ENCODE results near the gene ZFYVE9. TPM values are rescaled to one million over a fixed set of nuclear protein-coding genes. Genes with fewer than 3 reads are reported as not detected.
"Not testable (repeated sequence)": the region's sequence is repeated elsewhere in the genome, so short reads cannot be mapped to it uniquely, and the experiment has no call there.

Gene ZFYVE9
- total RNA-seq, 4 donors from 2014 or later = 23.1 to 35.0 (median 27.7) TPM

DNA sequence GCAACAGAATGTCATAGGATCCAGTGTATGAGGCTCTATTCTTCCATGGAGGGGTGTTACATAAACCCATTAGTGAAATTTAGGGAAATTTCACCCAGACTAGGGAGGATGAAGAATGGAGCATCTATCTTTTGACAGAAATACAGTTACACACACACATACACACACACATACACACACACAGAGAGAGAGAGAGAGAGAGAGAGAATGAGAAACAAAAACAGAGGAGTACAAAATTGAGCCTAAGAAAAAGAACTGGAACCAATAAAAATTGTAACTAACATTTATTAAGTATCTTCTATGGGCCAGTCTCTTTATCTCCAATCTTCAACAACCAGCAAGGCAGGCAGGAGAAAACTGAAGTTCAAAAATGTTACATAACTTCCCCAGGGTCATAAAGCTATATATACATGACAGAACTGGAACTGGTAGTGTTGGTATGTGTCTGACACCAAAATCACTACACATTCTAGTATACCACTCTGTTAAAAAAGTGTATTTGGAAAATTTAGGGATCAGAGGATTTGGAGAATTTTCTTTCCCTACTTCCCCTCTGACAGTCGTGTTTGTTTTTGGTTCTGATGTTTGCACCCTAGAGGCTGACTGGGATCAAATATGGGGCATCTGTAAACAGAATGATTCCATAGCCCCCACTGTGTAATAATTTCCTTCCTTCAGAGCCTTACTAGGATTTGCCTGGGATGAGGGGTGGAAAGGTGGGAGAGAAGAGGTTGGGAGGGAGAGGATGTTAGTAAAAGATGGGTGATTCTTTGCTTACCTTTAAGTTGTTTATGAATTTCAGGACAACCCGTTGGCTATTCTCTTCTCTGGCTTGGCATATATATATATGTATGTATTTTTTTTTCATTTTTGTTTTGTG is 1.0 kb upstream of the ZFYVE9 start:
- DNase-seq (ENCODE audit: low spot score) = no peak
- TF ChIP-seq, protein P1, sequence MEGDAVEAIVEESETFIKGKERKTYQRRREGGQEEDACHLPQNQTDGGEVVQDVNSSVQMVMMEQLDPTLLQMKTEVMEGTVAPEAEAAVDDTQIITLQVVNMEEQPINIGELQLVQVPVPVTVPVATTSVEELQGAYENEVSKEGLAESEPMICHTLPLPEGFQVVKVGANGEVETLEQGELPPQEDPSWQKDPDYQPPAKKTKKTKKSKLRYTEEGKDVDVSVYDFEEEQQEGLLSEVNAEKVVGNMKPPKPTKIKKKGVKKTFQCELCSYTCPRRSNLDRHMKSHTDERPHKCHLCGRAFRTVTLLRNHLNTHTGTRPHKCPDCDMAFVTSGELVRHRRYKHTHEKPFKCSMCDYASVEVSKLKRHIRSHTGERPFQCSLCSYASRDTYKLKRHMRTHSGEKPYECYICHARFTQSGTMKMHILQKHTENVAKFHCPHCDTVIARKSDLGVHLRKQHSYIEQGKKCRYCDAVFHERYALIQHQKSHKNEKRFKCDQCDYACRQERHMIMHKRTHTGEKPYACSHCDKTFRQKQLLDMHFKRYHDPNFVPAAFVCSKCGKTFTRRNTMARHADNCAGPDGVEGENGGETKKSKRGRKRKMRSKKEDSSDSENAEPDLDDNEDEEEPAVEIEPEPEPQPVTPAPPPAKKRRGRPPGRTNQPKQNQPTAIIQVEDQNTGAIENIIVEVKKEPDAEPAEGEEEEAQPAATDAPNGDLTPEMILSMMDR (IDR thresholded peaks at IDR 0.05) = no peak
- no peak for ATAC-seq (ENCODE audit: low FRiP score)

DNA sequence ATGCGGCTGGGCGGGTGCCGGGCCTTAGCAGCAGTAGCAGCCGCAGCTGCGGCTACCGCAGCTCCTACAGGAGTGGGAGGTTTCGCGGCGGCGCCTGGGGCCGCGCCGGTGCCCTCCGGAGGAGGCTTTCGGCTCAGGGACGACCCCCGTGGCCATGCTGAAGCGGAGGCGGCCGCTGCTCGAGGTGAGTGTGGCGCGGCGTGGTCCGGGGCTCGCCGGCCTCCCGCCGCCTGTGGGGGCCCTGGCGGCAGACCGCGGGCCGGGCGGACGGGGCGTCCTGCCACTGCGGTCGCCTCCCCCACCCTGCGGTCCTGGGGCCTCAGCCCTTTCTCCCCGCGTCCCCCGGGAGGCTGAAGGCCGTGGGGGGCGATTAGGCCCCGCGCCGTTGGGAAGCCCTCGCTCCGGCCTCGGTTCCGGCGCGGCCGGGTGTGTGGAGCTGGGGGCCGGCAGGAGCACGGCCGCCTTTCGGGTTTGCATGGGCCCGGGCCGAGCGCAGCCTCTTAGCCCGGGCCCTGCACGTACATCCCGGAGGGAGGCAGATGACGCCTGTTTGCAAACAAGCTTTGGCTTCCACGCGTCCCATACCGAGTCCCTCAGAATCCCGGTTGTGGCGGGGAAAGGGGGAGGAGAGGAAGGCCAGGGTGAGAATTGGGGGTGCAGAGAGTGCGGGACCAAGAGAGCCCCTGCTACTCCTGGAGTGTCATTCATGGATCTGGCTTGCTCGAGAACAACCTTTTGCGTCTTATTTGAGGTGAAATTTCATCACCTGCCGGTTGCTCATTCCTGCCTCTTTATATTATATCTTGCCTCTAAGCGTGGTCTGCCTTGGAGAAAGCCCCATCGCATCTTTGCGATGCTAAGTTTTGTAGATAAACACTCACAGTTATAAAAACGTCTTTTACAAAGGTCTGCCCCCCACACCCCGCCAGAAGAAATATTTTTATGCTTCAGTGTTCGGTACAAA is 613 bp downstream of the ZFYVE9 start:
- TF ChIP-seq, protein P1 (IDR thresholded peaks at IDR 0.05) = no peak
- no peak for DNase-seq (ENCODE audit: low spot score)
- ATAC-seq (ENCODE audit: low FRiP score) = peak; percentile 57

DNA sequence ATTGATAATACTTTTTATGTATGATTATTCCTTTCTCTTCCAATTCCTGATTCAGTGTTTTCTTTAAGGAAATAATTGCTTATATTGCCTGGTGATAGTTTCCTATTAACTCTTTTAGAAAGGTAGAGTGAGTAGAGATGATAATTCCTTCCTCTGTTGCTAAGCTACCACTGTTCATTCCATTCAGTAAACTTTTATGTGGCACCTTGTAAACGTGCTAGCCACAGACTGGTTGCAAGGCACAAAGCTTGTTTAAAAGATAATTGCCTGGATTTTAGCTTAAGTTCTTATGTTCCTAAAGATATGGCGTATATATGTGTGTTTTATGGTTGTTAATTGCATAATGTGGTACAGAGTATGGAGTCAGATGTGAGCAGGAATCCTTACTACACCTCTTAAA is 3.2 kb downstream of the ZFYVE9 start:
- TF ChIP-seq, protein P1 (IDR thresholded peaks at IDR 0.05) = no peak
- ATAC-seq (ENCODE audit: low FRiP score) (no peak), DNase-seq (ENCODE audit: low spot score) (no peak)

DNA sequence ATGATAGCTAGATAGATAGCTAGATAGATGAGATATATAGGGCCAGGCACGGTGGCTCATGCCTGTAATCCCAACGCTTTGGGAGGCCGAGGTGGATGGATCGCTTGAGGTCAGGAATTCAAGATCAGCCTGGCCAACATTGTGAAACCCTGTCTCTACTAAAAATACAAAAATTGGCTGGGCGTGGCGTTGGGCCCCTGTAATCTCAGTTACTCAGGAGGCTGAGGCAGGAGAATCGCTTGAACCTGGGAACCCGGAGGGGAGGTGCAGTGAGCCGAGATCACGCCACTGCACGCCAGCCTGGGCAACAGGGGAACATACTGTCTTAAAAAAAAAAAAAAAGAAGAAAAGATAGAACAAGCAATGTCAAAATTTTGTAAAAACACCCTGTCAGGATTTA is 8.6 kb downstream of the ZFYVE9 start:
- ATAC-seq (ENCODE audit: low FRiP score); DNase-seq (ENCODE audit: low spot score): not testable (repeated sequence)

DNA sequence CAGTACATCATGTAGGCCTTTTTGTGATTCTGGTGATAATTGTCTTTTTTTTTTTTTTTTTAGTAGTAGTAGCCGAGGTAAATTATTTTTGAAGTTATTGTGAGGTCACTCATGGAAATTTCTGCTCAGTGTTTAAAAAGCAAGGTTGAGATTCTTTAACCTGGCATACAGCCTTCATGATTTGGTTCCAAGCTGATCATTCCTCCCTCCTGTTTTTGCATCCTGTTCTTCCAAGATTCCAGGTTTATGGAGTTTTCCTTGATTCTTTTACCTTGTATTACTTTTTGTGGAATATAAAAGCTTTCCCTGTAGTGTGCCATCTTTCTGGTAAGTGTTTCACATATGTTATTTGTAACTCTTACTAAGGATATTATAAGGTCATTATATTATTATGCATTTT is 9.1 kb downstream of the ZFYVE9 start:
- ATAC-seq (ENCODE audit: low FRiP score) = no peak
- no peak for DNase-seq (ENCODE audit: low spot score)
- TF ChIP-seq, protein P1 (IDR thresholded peaks at IDR 0.05) = no peak

DNA sequence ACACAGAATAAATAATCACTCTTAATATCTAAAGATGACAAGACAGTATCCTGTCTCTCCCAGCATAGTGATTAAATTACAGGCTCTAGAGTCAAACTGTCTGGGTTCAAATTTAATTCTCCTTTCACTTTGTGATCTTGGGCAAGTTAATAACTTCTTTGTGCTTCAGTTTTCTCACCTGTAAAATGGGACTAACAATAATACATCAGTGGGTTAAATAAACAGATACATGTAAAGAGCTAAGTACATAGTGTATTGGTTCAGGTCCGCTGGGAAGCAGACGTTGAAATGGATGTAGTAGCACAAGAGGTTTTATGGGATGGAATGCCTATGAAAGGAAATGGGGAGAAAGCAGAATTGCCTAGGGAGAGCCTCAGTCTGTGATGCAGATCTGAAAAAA is 10.7 kb downstream of the ZFYVE9 start:
- DNase-seq (ENCODE audit: low spot score) (no peak), ATAC-seq (ENCODE audit: low FRiP score) (no peak)
- TF ChIP-seq, protein P1 (IDR thresholded peaks at IDR 0.05) = no peak

DNA sequence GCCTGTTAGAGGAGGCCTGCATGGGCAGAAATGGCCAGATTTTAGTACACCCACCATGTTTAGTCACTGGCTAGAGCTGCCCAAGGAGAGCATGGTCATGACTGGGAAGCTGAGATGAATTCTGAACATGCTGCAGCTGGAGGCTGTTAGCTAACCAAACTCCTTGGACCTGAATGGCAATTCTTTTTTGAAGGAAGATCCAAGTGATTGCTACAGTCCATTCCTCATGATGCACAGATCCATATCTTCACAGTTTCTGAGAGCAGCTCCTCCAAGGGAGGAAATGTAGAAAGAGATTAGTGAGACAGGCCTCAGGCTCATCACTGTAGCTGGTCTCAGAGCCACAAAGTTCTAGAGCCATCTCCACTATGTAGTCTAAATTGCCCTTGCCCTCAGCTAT is 11.1 kb downstream of the ZFYVE9 start:
- TF ChIP-seq, protein P1 (IDR thresholded peaks at IDR 0.05) = no peak
- DNase-seq (ENCODE audit: low spot score) = no peak
- no peak for ATAC-seq (ENCODE audit: low FRiP score)
